HepG2 (cell line): ENCODE results near the gene RPF1. TPM values are rescaled to one million over a fixed set of nuclear protein-coding genes. Genes with fewer than 3 reads are reported as not detected.

Experiments
- AKNA ChIP-seq: sonication (generic); formaldehyde crosslinking; IDR thresholded peaks from 2 replicates; pipeline ENCODE4 v1.4.0; 2020; ENCODE audit warnings: missing genetic modification reagents, borderline replicate concordance
- CTCF ChIP-seq: sonication (generic); formaldehyde crosslinking; IDR thresholded peaks from 2 replicates; pipeline ENCODE4 v1.5.0; 2020; ENCODE audit warnings: mild to moderate bottlenecking, missing genetic modification reagents, moderate library complexity
- HNF1A ChIP-seq, 2 experiments: sonication (generic) in 1 of 2; formaldehyde crosslinking in 1 of 2; IDR thresholded peaks; 2 replicates each; pipeline versions ENCODE4 v1.4.0 to v1.6.1; 2016 to 2020; ENCODE audit warnings: borderline replicate concordance in 1 of 2, low read depth in 1 of 2, mild to moderate bottlenecking in 1 of 2, missing genetic modification reagents in 1 of 2
- IKZF4 ChIP-seq: sonication (generic); formaldehyde crosslinking; IDR thresholded peaks from 2 replicates; pipeline ENCODE4 v1.5.1; 2020; ENCODE audit warnings: borderline replicate concordance, mild to moderate bottlenecking, low read depth, missing genetic modification reagents; ENCODE audit errors: not compliant biosample characterization
- KDM4B ChIP-seq: sonication (generic); formaldehyde crosslinking; IDR thresholded peaks from 2 replicates; pipeline ENCODE4 v1.4.0; 2020; ENCODE audit warnings: missing genetic modification reagents
- MTA1 ChIP-seq: sonication (generic); formaldehyde crosslinking; IDR thresholded peaks from 2 replicates; pipeline ENCODE4 v1.4.0; 2020; ENCODE audit warnings: missing genetic modification reagents, mild to moderate bottlenecking, borderline replicate concordance
- NR1H2 ChIP-seq: sonication (generic); formaldehyde crosslinking; IDR thresholded peaks from 2 replicates; pipeline ENCODE4 v1.8.1; 2022; ENCODE audit warnings: low read depth, missing genetic modification reagents, borderline replicate concordance
- SRSF9 ChIP-seq: fragments of 200-400 bp; formaldehyde crosslinking; IDR thresholded peaks from 2 replicates; pipeline ENCODE4 v1.6.1; 2018; ENCODE audit warnings: borderline replicate concordance, mild to moderate bottlenecking, low read depth, low read length; ENCODE audit not compliant: insufficient read depth, poor library complexity, severe bottlenecking
- TCF7 ChIP-seq: sonication (generic); IDR thresholded peaks from 2 replicates; pipeline ENCODE4 v1.6.1; 2016; ENCODE audit warnings: antibody characterized with exemption, low read depth
- TEAD3 ChIP-seq: optimal IDR thresholded peaks from 2 replicates; pipeline ENCODE3; 2016; ENCODE audit warnings: borderline replicate concordance
- ZFP36 ChIP-seq: fragments of 150-350 bp; IDR thresholded peaks from 2 replicates; pipeline ENCODE4 v1.6.1; 2018; ENCODE audit warnings: borderline replicate concordance, low read length, low read depth; ENCODE audit not compliant: partially characterized antibody
- ZFP90 ChIP-seq: sonication (generic); formaldehyde crosslinking; IDR thresholded peaks from 2 replicates; pipeline ENCODE4 v1.8.0; 2022; ENCODE audit warnings: missing genetic modification reagents, mild to moderate bottlenecking, inconsistent platforms, borderline replicate concordance
- ZFP91 ChIP-seq: sonication (generic); formaldehyde crosslinking; IDR thresholded peaks from 2 replicates; pipeline ENCODE4 v1.9.0; 2022; ENCODE audit warnings: missing genetic modification reagents, mild to moderate bottlenecking, borderline replicate concordance
- polyA plus RNA-seq, 8 experiments: library from polyadenylated mRNA; depleted of rRNA in 3 of 8; stranded (reverse) in 7 of 8; unstranded in 1 of 8; fragments of >200 nt; fragmentation: Illumina TruSeq in 4 of 8; extraction: Trizol in 4 of 8; gene quantifications; 2 replicates each; pipeline versions ENCODE4 v1.2.1 to v1.2.3, GENCODE V29; 2011 to 2016; ENCODE audit warnings: low read depth in 4 of 8, missing spikeins in 1 of 8, mixed read lengths in 1 of 8; ENCODE audit not compliant: insufficient read depth in 1 of 8
- total RNA-seq, 5 experiments: library from RNA; depleted of rRNA; stranded (reverse); fragments of >200 nt; fragmentation: Illumina TruSeq; extraction: Trizol; gene quantifications; 2 replicates each; pipeline ENCODE4 v1.2.3, GENCODE V29; 2016; ENCODE audit warnings: low read depth in 1 of 5

RPF1 gene
- total and polyA plus RNA-seq, 2 of the 13 experiments (the other 11 are each of a cell fraction or from before 2014, with no cell fraction given), result 23.0 to 39.0 TPM

- TF ChIP-seq IKZF4, result no peak
- TF ChIP-seq AKNA (CRISPR knock-in tag), result no peak
- no peak for TF ChIP-seq NR1H2 (CRISPR knock-in tag)
- TF ChIP-seq ZFP90, result 0 out of 2 replicates have a peak, but pooled peaks have one; percentile 24
- TF ChIP-seq ZFP36, result no peak
- peak; percentile 81 for TF ChIP-seq TEAD3 (CRISPR knock-in tag)
- TF ChIP-seq ZFP91, result no peak
- TF ChIP-seq HNF1A (IDR thresholded peaks at IDR 0.05; ENCODE audit: low read depth), result no peak
- no peak; the same call in 1 of the 2 replicates for TF ChIP-seq HNF1A (CRISPR knock-in tag; IDR thresholded peaks at IDR 0.05; ENCODE audit: borderline replicate concordance)
- no peak for TF ChIP-seq KDM4B
- no peak for TF ChIP-seq MTA1 (CRISPR knock-in tag)
- TF ChIP-seq TCF7, result peak; percentile 27; the same call in 1 of the 2 replicates
- no peak for TF ChIP-seq CTCF (CRISPR knock-in tag)
- TF ChIP-seq SRSF9, result no peak
These were observed 25.8 kb downstream of the RPF1 start (continued) for GRCh38 chr1:84504580-84505492.
